Small intestine (tissue), 7 donors: Measurements from ENCODE around the gene STX7. TPM values are rescaled to one million over a fixed set of nuclear protein-coding genes. Genes with fewer than 3 reads are reported as not detected.

Experiments used
- DNase-seq, 2 donors: peaks; one replicate each; pipeline versions ENCODE4 v3.0.0 to v3.0.0-alpha.2; 2013
- FAIRE-seq: peaks from 2 replicates; lab custom pipeline; 2012; peaks lifted over from hg19 to GRCh38; lab: Jason Lieb, UNC
- H3K27ac ChIP-seq, 3 donors: one replicate each; pipeline ENCODE4 v1.5.1; 2013; ENCODE audit warnings: low read length in 2 of 3, mild to moderate bottlenecking in 2 of 3, control low read depth in 1 of 3, inconsistent platforms in 1 of 3, low read depth in 1 of 3, moderate library complexity in 1 of 3
- H3K27me3 ChIP-seq, 3 donors: one replicate each; pipeline ENCODE4 v1.6.1; 2013; ENCODE audit warnings: low read length in 3 of 3, inconsistent platforms in 1 of 3; ENCODE audit not compliant: control insufficient read depth in 3 of 3, insufficient read depth in 3 of 3
- H3K36me3 ChIP-seq, 3 donors: one replicate each; pipeline ENCODE4 v1.6.1; 2013; ENCODE audit warnings: low read length in 3 of 3, inconsistent platforms in 1 of 3, low read depth in 1 of 3, mild to moderate bottlenecking in 1 of 3, moderate library complexity in 1 of 3; ENCODE audit not compliant: control insufficient read depth in 3 of 3, insufficient read depth in 2 of 3
- H3K4me1 ChIP-seq, 3 donors: one replicate each; pipeline ENCODE4 v1.6.1; 2013; ENCODE audit warnings: low read length in 2 of 3, inconsistent platforms in 1 of 3, low read depth in 1 of 3, mild to moderate bottlenecking in 1 of 3, moderate library complexity in 1 of 3; ENCODE audit not compliant: control insufficient read depth in 3 of 3, insufficient read depth in 2 of 3
- H3K4me3 ChIP-seq, 3 donors: one replicate each; pipeline ENCODE4 v1.5.1; 2013; ENCODE audit warnings: low read length in 3 of 3, control low read depth in 1 of 3, inconsistent platforms in 1 of 3, low read depth in 1 of 3, mild to moderate bottlenecking in 1 of 3, moderate library complexity in 1 of 3
- H3K9me3 ChIP-seq, 2 donors: one replicate each; pipeline ENCODE4 v1.6.1; 2013; ENCODE audit warnings: low read depth in 1 of 2, low read length in 1 of 2; ENCODE audit not compliant: control insufficient read depth in 2 of 2, insufficient read depth in 1 of 2
- WGBS, 3 donors: extraction: QIAGEN DNeasy Blood & Tissue Kit; methylation state at CpG; one replicate each; pipeline ENCODE4 v1.1.7; 2013; 5-methylcytosine and 5-hydroxymethylcytosine counted together
- polyA plus RNA-seq, 4 donors: library from polyadenylated mRNA; stranded (reverse) in 3 of 4; unstranded in 1 of 4; fragments of 200-250 nt in 3 of 4; fragments of 120-200 nt in 1 of 4; gene quantifications; one replicate each; pipeline versions ENCODE4 v1.2.1 to v1.2.3, GENCODE V29; 2013
- donor health status: healthy with polysubstance abuse.
- donor health status: control.
- donor health status: control.
- donor health status: Bipolar disorder and iron deficiency.
- donor health status: healthy.

Gene STX7
- polyA plus RNA-seq, 4 donors, result 24.7 to 91.8 (median 34.6) TPM

DNA sequence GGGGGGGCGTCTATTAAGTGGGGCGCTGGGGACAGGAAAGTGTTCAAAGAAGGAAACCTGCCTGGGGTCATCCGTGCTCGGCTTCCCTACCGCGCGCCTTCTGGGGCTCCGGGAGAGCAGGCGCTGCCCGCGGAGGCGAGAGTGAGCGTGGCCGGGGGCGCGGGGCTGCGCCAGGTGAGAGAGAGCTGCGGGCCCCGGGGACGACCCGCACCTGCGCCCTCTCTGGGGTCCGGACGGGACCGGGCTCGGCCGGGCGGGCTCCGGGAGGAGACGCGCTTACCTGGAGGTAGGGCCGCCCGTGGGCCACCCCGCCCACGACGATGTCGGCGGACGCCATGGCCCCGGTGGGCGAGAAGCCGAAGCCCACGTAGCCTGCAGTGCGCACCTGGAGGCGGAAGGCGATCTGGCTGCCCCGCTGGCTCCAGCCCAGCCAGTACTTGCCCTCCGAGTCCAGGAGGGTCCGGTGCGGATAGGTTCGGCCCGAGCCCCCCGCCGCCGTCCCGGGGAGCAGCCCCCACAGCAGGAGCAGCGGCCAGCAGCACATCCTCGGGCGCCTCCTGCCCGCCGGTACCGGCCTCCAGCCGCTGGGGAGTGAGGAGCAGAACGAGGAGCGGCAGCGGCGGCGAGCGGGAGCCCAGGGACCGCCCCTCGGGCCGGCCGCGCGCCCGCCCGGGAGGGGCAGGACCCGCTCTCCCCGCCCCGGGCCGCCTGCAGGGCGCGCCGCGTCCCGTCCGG is 111.9 kb downstream of the STX7 start, which contains the start of gene MOXD1:
Gene MOXD1 (minus strand): TSS at position 593 of the 735 bp plus-strand sequence. CDS start 49 bp downstream, at position 544.
- Histone ChIP-seq H3K4me3 (peak within 1 kb of the TSS; percentile 50 to 60 (median 53)), H3K4me1 (peaks cover 0 to 4% (median 0%) of the 10 kb centered on the region in 3 donors), H3K27ac (peak within 1 kb of the TSS in 1 of 3 donors; percentile 27), H3K9me3 (no peaks in the 10 kb centered on the region), H3K27me3 (peaks cover 0 to 43% (median 9%) of the 10 kb centered on the region in 3 donors), H3K36me3 (no peaks in the 10 kb centered on the region)
- FAIRE-seq (no peak), DNase-seq (peak; percentile 22 to 58)
- WGBS, 3 donors, result 1 to 2% (median 2%) methylated on average over 79 to 87 of the region's 87 CpGs

DNA sequence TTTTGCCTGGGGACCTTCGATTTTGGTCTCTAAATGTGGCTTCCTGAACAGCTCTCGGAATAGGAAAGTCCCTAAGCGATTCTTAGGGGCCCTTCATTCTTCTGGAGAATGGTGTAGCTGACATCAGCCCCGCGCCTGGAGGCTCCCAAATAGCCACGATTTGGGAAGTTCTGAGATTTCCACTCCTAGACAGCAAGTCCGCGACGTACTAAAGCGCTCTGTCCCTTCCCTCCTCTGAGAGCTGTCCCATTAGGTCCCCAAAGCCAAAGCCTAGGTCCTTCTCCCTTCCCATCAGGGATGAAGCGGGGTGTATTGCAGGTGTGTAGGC is 112.4 kb downstream of the STX7 start:
- Histone ChIP-seq H3K36me3 (no peaks in the 10 kb centered on the region), H3K27me3 (peaks cover 0 to 43% (median 9%) of the 10 kb centered on the region in 3 donors), H3K9me3 (no peaks in the 10 kb centered on the region), H3K27ac (no peak overlapping the region), H3K4me3 (peak overlapping the region; percentile 50 to 60 (median 53)), H3K4me1 (peaks cover 0 to 4% (median 0%) of the 10 kb centered on the region in 3 donors)
- no peak for FAIRE-seq
- WGBS, 3 donors, result 18 to 24% (median 21%) methylated on average over 11 of the region's 11 CpGs
- DNase-seq, result peak in 1 of 2 donors; percentile 12

DNA sequence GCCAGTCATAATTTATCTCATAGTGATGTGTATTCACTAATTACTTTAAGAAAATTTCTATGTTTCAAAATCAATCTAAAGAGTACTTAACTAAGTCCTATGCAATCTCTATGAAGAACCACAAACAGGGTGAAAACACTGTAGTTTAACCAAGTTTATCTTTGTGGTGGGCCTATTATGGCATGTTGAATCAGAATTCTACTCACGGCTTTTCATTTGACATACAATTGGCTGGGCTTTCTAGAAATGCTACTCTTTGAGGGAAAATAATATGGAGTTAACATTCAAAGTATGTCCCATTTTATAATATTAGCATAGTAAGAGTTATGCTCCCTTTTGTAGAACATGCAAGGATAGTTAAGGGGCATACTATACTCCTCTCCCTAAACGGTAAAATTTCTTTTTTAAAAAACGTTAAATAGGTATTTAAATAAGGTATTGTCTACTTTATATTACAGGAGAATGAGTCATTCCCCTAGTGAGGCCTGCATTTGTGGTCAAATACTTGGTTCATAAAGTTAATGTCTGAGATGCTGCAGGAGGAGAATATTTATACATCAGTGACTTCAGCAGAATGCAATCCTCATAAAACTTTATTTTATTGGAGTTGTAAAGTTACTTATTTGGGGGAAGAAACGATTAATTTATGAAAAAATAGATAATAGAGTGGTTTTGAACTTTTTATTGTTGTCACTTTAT is 113.4 kb downstream of the STX7 start:
- Histone ChIP-seq H3K36me3 (no peaks in the 10 kb centered on the region), H3K9me3 (no peaks in the 10 kb centered on the region), H3K27me3 (peaks cover 0 to 43% (median 9%) of the 10 kb centered on the region in 3 donors), H3K4me1 (peaks cover 0 to 4% (median 0%) of the 10 kb centered on the region in 3 donors), H3K27ac (no peak overlapping the region), H3K4me3 (no peak overlapping the region)
- FAIRE-seq (no peak), DNase-seq (no peak)
- whole genome bisulfite sequencing, 3 donors, result 49 to 65% (median 52%) methylated on average over 4 of the region's 4 CpGs

Other genes starting within 250 kb of the STX7 start
- 1 to 10 TPM in 3 of 4 donors, under 1 TPM in 1; 0.45 to 5.3 (median 2.2) TPM for gene MOXD1, start 111.6 kb downstream of the STX7 start, polyA plus RNA-seq
- gene TAAR9, start 25.2 kb upstream of the STX7 start, polyA plus RNA-seq, result not detected
- gene TAAR8, start 39.6 kb upstream of the STX7 start, polyA plus RNA-seq, result not detected
- not detected for gene TAAR6, start 57.2 kb upstream of the STX7 start, polyA plus RNA-seq
- not detected for gene TAAR5, start 76.6 kb upstream of the STX7 start, polyA plus RNA-seq
- not detected for gene TAAR2, start 111.2 kb upstream of the STX7 start, polyA plus RNA-seq
- under 1 TPM in 1 of 4 donors, not detected in 3; 0.09 TPM for gene TAAR1, start 146.1 kb upstream of the STX7 start, polyA plus RNA-seq
- 100 to 1,000 TPM in 2 of 4 donors, 10 to 100 TPM in 1, 1 to 10 TPM in 1; 3.2 to 268 (median 154) TPM for gene VNN1, start 200.9 kb upstream of the STX7 start, polyA plus RNA-seq
- gene VNN2, start 244.8 kb upstream of the STX7 start, polyA plus RNA-seq, result 1 to 10 TPM in 3 of 4 donors, not detected in 1; 1.1 to 1.2 (median 1.1) TPM